Right ventricle myocardium superior (tissue), 1 donor: ENCODE results near the gene TANK. TPM values are rescaled to one million over a fixed set of nuclear protein-coding genes. Genes with fewer than 3 reads are reported as not detected.
A peak's percentile ranks its signal among the peaks of the same experiment; 100 is the strongest.

Source experiments
- ATAC-seq: fragments of 200-7000 bp; cut with Tn5 transposase; one replicate; pipeline ENCODE4 v1.9.1; 2020; ENCODE audit warnings: mild to moderate bottlenecking; ENCODE audit not compliant: poor library complexity
- DNase-seq: peaks from one replicate; pipeline ENCODE4 v3.0.0-alpha.2; 2020
- intact Hi-C: fragments of 100-400 bp; cut with DNase I; formaldehyde crosslinking; loops from one replicate; pipeline ENCODE4 v1.11.2; 2022
- total RNA-seq: library from RNA; stranded (reverse); fragmentation: NEBNext Ultra II Directional; extraction: Animal tissue kit (Norgen Biotek cat#: 25700); gene quantifications from one replicate; pipeline ENCODE4 v1.2.1, GENCODE V29; 2021
- donor health status: DM: no; HTN: yes; CAD: no; lungs with severe emphysema.

Gene TANK
- total RNA-seq, 1 donor from 2014 or later, result 25.7 TPM

- intact Hi-C loops, result no loop called here
- ATAC-seq (no peak), DNase-seq (no peak)
These were observed 46.3 kb downstream of the TANK start for GRCh38 chr2:161206471-161207032.

- no peak for DNase-seq
- intact Hi-C loops, result no loop called here
- no peak for ATAC-seq
These were observed 47.7 kb downstream of the TANK start for GRCh38 chr2:161207941-161208340.

DNA sequence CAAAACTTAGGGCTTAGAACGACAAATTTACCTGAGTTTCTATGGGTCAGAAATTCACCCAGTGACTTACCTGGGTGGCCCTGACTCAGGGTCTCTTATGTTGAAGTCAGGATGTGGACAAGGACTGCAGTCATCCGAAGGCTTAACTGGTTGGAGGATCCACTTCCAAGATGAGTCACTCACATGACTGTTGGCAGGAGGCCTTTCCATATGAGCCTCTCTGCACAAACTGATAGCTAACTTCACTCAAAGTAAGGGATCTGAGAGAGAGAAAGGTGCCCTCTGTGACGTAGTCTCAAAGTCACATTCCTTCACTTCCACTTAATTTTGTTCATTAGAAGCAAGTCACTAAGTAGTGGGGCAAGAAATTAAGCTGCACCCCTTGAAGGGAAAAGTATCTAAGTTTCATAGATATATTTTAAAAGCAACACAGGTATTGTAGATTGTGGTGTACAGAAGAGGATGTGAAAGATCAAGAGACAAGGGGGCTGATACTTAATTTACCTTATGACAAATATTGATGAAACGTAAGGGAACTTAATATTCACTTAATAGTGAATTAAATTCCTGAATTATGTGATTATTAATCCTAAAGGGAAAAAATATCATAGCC lies 48.4 kb downstream of the TANK start:
- intact Hi-C loops, result no loop called here
- ATAC-seq (peak; percentile 20), DNase-seq (no peak)

- ATAC-seq, result no peak
- intact Hi-C loops, result no loop called here
- DNase-seq, result no peak
These were observed 49.7 kb downstream of the TANK start for GRCh38 chr2:161209902-161210301.

DNA sequence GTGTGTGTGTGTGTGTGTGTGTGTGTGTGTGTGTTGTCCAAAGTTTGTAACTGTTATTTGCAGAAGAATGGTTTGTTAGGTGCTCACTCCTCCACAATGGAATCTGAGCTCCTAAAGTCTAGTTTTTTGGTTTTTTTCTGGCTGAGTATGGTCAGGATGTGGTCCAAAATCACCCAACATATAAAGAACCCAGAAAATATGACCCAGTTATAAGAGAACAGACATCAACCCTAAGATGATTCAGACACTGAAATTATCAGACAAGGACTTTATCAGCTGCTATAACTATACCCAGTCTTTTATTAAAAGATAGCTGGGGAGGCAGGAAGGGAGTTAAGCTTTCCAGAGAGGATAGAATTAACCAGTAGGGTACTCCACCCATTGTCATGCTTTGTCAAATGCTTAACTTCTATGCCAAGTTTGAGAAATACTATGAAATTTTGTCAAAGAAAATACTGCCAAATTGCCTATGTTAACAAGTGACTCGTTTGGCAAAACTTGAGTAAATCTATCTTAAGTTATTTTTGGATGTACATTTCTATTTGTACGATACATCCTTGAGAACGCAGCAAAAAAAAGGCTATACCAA lies 57.5 kb downstream of the TANK start:
- DNase-seq (no peak), ATAC-seq (no peak)
- intact Hi-C loops, result no loop called here

- DNase-seq, result no peak
- intact Hi-C loops, result no loop called here
- ATAC-seq, result no peak
These were observed 59.0 kb downstream of the TANK start for GRCh38 chr2:161219211-161219610.

DNA sequence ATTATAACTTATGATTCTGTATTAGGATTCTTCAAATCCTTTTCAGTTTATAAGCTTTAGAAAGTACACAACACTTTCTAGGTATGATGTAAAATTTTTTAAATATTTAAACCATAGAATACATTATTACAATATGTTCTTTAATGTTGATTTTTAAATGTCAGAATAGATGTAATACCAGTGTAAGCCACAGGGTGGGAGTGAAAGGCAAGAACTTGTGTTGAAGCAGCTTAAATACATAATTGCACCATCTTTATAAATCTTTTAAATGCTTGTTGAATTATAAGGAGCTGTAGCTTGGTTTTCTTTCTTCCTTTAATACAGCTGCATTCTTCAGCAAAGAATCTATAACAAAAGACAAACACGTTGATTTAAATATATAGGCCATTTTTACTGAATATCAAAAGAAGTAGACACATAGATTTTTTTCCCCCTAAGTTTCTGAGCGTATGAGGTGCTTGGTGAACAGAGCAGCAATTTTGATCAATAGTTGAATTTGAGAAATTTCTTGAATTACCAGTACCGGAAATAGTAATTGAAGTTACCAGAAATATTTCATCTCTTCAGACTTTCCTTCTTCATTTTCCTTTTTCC lies 63.0 kb downstream of the TANK start:
- peak; percentile 46 for ATAC-seq
- intact Hi-C loops, result loop anchor here (10.0 kb wide), 1 partner anchor 52 kb away; no protein-coding TSS in a partner anchor
- DNase-seq, result no peak

DNA sequence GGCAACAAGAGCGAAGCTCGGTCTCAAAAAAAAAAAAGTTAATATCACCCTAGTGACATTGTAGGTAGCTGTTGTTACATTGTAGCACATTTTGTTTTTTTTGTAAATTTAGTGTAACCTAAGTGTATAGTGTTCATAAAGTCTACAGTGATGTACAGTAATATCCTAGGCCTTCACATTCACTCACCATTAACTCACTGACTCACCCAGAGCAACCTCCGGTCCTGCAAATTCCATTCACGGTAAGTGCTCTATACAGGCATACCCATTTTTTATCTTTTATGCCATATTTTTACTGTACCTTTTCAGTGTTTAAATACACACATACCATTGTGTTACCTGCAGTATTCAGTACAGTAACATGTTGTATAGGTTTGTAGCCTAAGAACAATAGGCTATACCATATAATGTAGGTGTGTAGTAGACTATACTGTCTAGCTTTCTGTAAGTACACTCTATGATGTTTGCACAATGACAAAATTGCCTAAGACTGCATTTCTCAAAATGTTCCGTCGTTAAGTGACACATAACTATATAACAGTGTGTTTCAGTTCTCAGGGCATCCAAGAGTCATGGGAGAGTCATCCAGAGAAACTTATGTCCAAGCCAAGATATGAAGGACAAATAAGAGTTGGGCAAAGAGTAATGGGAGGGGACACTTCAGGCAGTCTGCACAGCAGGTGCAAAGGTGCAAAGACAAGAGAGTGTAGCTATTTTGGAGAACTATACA lies 68.4 kb downstream of the TANK start:
- DNase-seq (no peak), ATAC-seq (no peak)
- intact Hi-C loops, result loop anchor here (10.0 kb wide), 1 partner anchor 46 kb away; no protein-coding TSS in a partner anchor

DNA sequence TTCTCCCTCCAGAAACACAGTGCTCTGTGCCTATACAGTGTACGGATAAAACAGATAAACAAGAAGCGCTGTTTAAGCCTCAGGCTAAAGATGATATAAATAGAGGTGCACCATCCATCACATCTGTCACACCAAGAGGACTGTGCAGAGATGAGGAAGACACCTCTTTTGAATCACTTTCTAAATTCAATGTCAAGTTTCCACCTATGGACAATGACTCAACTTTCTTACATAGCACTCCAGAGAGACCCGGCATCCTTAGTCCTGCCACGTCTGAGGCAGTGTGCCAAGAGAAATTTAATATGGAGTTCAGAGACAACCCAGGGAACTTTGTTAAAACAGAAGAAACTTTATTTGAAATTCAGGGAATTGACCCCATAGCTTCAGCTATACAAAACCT lies 70.7 kb downstream of the TANK start:
- ATAC-seq, result no peak
- intact Hi-C loops, result no loop called here

GRCh38 chr2:161232571-161232970 lies 72.3 kb downstream of the TANK start:
- intact Hi-C loops, result no loop called here
- no peak for ATAC-seq
- no peak for DNase-seq

More for the DNA sequence above, 70.7 kb downstream of the TANK start:
- DNase-seq, result no peak

DNA sequence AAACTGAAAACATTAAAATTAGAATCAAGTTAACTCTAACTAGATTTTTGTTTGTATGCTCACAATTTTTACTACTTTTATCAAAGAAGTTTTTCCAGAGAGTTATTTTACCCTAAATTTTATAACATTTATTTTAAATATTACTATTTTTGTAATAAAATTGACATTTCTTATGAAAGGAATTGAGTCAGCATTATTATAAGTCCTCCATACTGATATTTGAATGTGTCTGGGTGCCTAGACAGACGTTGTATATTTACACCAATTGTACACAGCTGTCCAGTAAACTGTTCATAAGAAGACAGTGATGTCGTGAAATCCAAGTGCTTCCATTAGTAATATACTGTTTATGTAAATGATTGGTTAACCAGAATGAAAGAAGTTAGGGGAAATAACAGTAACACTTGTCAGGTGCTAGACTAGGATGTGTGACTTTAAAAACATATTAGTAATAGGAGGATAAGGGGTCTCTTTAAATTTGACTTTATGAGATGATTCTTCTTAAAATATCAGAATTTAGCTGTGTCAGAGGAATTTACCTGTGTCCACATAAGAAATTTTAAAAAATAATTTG lies 73.7 kb downstream of the TANK start:
- DNase-seq, result no peak
- ATAC-seq, result no peak
- intact Hi-C loops, result no loop called here

DNA sequence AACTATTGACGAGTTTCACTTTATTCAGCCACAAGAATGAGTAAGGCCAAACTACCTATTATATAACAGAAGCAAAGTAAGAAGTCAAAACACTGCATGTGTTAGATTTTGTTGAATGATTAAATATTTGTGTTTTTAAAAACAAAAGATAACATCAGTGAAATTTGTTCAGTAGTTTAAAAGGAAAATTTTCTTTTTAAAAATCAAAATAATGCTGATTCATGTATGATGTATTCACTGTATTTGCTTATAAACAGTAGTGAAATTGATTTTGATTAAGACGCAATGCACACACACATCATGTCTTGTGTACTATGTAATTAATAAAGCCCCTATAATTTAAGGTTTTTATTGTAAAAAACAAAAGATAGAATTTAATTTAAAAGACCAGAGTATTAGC lies 74.4 kb downstream of the TANK start:
- ATAC-seq (no peak), DNase-seq (no peak)
- intact Hi-C loops, result no loop called here

DNA sequence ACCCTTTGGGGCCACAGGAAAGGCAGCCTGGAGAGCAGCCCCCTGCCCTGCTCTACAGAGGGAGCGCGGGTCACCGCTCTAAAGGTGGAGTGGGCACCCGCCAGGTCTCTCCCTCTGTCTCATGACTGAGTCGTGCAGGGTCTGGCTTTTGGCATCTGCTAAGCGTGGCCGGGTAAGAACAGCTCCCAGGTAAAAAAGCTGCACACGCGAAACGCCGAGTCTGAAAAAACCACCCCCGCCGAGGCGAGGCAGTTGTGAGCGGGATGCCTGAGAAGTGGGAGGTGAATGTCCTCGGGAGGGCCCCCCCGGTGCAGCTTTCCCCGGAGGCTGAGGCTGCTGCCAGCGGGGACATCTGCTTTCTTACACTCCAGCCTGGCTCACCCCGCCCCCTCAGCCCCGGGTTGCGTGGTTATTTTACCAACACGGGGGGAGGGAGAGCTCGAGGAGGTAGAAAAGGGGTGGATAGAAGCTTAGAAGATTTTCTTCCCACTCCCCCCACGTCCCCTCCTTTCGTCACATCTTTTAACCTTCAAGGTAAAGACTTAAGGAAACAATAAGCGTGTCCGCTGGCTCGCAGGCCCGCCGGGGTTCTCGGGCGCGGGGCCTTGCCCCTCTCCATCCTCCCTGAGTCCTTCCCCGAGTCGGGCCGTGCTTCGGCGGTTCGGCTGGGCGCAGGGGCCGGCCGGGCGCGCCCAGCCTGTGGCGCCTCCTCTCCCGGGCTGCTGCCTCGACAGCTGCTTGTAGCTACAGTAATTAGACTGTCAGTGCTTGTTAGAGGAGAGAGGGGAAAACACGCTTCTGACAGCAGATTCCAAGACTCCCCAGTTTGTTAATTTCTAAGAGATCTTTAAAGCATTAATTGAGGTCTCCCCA lies 77.4 kb downstream of the TANK start:
- ATAC-seq (peak; percentile 84), DNase-seq (peak; percentile 74)
- intact Hi-C loops, result no loop called here

- DNase-seq (no peak), ATAC-seq (no peak)
- intact Hi-C loops, result no loop called here
These were observed 78.0 kb downstream of the TANK start for GRCh38 chr2:161238265-161238559.

- intact Hi-C loops, result no loop called here
- ATAC-seq, result peak; percentile 91
- DNase-seq, result peak; percentile 85
These were observed 78.5 kb downstream of the TANK start for GRCh38 chr2:161238560-161239325.

- DNase-seq (peak; percentile 43), ATAC-seq (no peak)
- intact Hi-C loops, result no loop called here
These were observed 79.3 kb downstream of the TANK start for GRCh38 chr2:161239326-161240109.

DNA sequence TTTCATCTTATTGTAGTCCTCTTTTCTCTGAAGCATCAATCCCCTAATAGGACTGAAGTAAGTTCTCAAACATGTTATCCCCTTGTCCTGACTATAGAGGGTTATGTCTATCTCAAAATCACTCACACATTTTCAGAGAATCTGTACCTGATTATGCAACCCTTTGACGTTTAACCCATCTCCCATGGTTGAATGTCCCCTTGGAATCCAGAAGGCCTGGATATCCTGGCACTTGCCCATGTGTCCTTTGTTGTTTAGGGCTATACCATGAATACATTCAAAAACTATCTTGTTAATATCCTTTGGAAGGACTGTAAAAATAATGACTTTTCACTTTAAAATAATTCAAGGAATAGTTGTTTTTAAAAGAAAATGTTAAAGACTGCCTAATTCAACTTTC lies 81.7 kb downstream of the TANK start:
- ATAC-seq (no peak), DNase-seq (no peak)
- intact Hi-C loops, result no loop called here
